SK-N-MC (cell line): Measurements from ENCODE around the gene LRRC4C.

Experiments
- EZH2 ChIP-seq: fragments of 200-600 bp; sonication (generic); IDR thresholded peaks from one replicate; pipeline ENCODE4 v1.6.1; 2017; ENCODE audit warnings: antibody characterized with exemption
- POLR2AphosphoS5 ChIP-seq: IDR thresholded peaks from 2 replicates; pipeline ENCODE4 v1.6.1; 2012; ENCODE audit warnings: mild to moderate bottlenecking, low read depth, low read length, borderline replicate concordance

DNA sequence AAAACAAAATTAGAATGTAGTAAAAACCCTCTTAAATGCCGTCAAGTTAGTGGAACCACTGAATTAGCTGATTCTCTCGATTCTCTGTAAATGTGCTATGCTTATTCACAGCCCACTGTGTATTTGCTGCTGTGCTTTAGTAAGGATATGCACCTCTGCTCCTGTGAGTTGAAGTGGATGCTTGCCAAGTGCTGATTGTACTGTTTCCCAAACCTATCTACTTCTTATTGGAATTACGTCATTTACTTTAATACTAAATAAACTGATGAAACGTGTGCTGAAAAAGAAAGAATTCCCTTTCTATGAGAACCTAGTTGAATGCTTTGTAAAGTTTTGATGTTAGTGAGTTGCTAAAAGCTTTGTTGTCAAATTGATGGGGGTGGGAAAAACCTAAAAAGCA lies 158.4 kb downstream of the LRRC4C start:
- TF ChIP-seq EZH2 (no peak), POLR2AphosphoS5 (no peak)
